WTC11 (cell line): ENCODE data around the gene UGT2B7. TPM values are rescaled to one million over a fixed set of nuclear protein-coding genes. Genes with fewer than 3 reads are reported as not detected.

Experiments
- ATAC-seq: fragments of 200-7000 bp; cut with Tn5 transposase; 2 replicates; pipeline ENCODE4 v1.10.0; 2021; ENCODE audit warnings: mild to moderate bottlenecking, moderate library complexity
- CTCF ChIA-PET: fragments of 300-600 bp; sonication (Branson Sonifier 250); formaldehyde crosslinking; loops from one replicate; lab custom pipeline; 2021; ENCODE audit warnings: antibody characterized with exemption; lab: Charles Lee
- POLR2A ChIA-PET: fragments of 350-600 bp; sonication (Branson Sonifier 250); formaldehyde crosslinking; loops from one replicate; lab custom pipeline; 2021; ENCODE audit warnings: antibody characterized with exemption; lab: Charles Lee
- DNase-seq: peaks from one replicate; pipeline ENCODE4 v3.0.0; 2021; ENCODE audit warnings: low spot score
- H3K27ac Mint-ChIP-seq: 2 replicates; pipeline ENCODE4 v1.8.0; 2021; ENCODE audit warnings: mixed read lengths
- H3K27me3 Mint-ChIP-seq: 2 replicates; pipeline ENCODE4 v1.8.0; 2021; ENCODE audit warnings: low read depth, mild to moderate bottlenecking, moderate library complexity, mixed read lengths
- H3K36me3 Mint-ChIP-seq: 2 replicates; pipeline ENCODE4 v1.8.0; 2021; ENCODE audit warnings: mixed read lengths
- H3K4me1 Mint-ChIP-seq: 2 replicates; pipeline ENCODE4 v1.8.0; 2022; ENCODE audit warnings: mixed read lengths
- H3K4me3 Mint-ChIP-seq: 2 replicates; pipeline ENCODE4 v1.8.0; 2021; ENCODE audit warnings: mild to moderate bottlenecking, moderate library complexity, mixed read lengths
- H3K9me3 Mint-ChIP-seq: 2 replicates; pipeline ENCODE4 v1.8.0; 2021; ENCODE audit warnings: mixed read lengths
- EMX1 ChIP-seq: fragments of 250-450 bp; sonication (Bioruptor Pico); IDR thresholded peaks from 2 replicates; pipeline ENCODE4 v1.8.0; 2021; ENCODE audit warnings: mild to moderate bottlenecking
- FOXJ3 ChIP-seq: sonication (generic); formaldehyde crosslinking; IDR thresholded peaks from 2 replicates; pipeline ENCODE4 v1.9.0; 2021; ENCODE audit warnings: missing genetic modification reagents, mild to moderate bottlenecking, borderline replicate concordance
- FOXP1 ChIP-seq: sonication (generic); formaldehyde crosslinking; IDR thresholded peaks from 2 replicates; pipeline ENCODE4 v1.8.0; 2022; ENCODE audit warnings: missing genetic modification reagents, mild to moderate bottlenecking, moderate library complexity, borderline replicate concordance
- JUN ChIP-seq: sonication (generic); formaldehyde crosslinking; IDR thresholded peaks from 2 replicates; pipeline ENCODE4 v1.8.0; 2023; ENCODE audit warnings: mild to moderate bottlenecking, missing genetic modification reagents
- MYBL2 ChIP-seq: sonication (generic); formaldehyde crosslinking; IDR thresholded peaks from 2 replicates; pipeline ENCODE4 v1.8.1; 2023; ENCODE audit warnings: mild to moderate bottlenecking, moderate library complexity, missing genetic modification reagents
- NFE2L1 ChIP-seq: sonication (generic); formaldehyde crosslinking; IDR thresholded peaks from 2 replicates; pipeline ENCODE4 v1.8.1; 2023; ENCODE audit warnings: missing genetic modification reagents
- NFYB ChIP-seq: sonication (generic); formaldehyde crosslinking; conservative IDR thresholded peaks from 2 replicates; pipeline ENCODE4 v1.8.0; 2022; ENCODE audit warnings: low read depth, missing genetic modification reagents
- OVOL2 ChIP-seq: fragments of 250-450 bp; sonication (Bioruptor Pico); IDR thresholded peaks from 2 replicates; pipeline ENCODE4 v1.9.0; 2021; ENCODE audit warnings: mild to moderate bottlenecking, borderline replicate concordance
- RELA ChIP-seq: sonication (generic); formaldehyde crosslinking; IDR thresholded peaks from 2 replicates; pipeline ENCODE4 v1.8.1; 2022; ENCODE audit warnings: missing genetic modification reagents, mild to moderate bottlenecking, borderline replicate concordance
- SP1 ChIP-seq: sonication (generic); formaldehyde crosslinking; conservative IDR thresholded peaks from 2 replicates; pipeline ENCODE4 v1.8.1; 2022; ENCODE audit warnings: missing genetic modification reagents
- TP53 ChIP-seq: sonication (generic); formaldehyde crosslinking; IDR thresholded peaks from 2 replicates; pipeline ENCODE4 v1.8.1; 2023; ENCODE audit warnings: mild to moderate bottlenecking, missing genetic modification reagents
- ZNF396 ChIP-seq: fragments of 250-450 bp; sonication (Bioruptor Pico); IDR thresholded peaks from 2 replicates; pipeline ENCODE4 v1.8.0; 2021; ENCODE audit warnings: mild to moderate bottlenecking, moderate library complexity, borderline replicate concordance
- total RNA-seq: library from RNA; stranded (reverse); gene quantifications from 3 replicates; pipeline ENCODE4 v1.2.3, GENCODE V29; 2021
- TF ChIP-seq, protein P1 (sequence below): fragments of 250-450 bp; sonication (Bioruptor Pico); IDR thresholded peaks from 2 replicates; pipeline ENCODE4 v1.9.0; 2021; ENCODE audit warnings: moderate library complexity, mild to moderate bottlenecking, inconsistent platforms, borderline replicate concordance
- TF ChIP-seq, protein P2 (sequence below): sonication (generic); formaldehyde crosslinking; IDR thresholded peaks from 2 replicates; pipeline ENCODE4 v1.8.1; 2022; ENCODE audit warnings: mild to moderate bottlenecking, moderate library complexity, missing genetic modification reagents
- TF ChIP-seq, protein P3 (sequence below): fragments of 250-450 bp; sonication (Bioruptor Pico); IDR thresholded peaks from 2 replicates; pipeline ENCODE4 v1.9.0; 2021; ENCODE audit warnings: mild to moderate bottlenecking
- TF ChIP-seq, protein P4 (sequence below): sonication (generic); formaldehyde crosslinking; IDR thresholded peaks from 2 replicates; pipeline ENCODE4 v1.8.0; 2022; ENCODE audit warnings: mild to moderate bottlenecking, missing genetic modification reagents
- TF ChIP-seq, protein P5 (sequence below): sonication (generic); formaldehyde crosslinking; conservative IDR thresholded peaks from 2 replicates; pipeline ENCODE4 v1.8.1; 2023; ENCODE audit warnings: mild to moderate bottlenecking, low read depth, missing genetic modification reagents, moderate library complexity
- TF ChIP-seq, protein P6 (sequence below): sonication (generic); formaldehyde crosslinking; IDR thresholded peaks from 2 replicates; pipeline ENCODE4 v1.8.0; 2023; ENCODE audit warnings: mild to moderate bottlenecking, missing genetic modification reagents
- TF ChIP-seq, protein P7 (sequence below): sonication (generic); formaldehyde crosslinking; IDR thresholded peaks from 2 replicates; pipeline ENCODE4 v1.8.1; 2023; ENCODE audit warnings: mild to moderate bottlenecking, missing genetic modification reagents, moderate library complexity

The UGT2B7 gene
- total RNA-seq, 1 experiment from 2014 or later: not detected

DNA sequence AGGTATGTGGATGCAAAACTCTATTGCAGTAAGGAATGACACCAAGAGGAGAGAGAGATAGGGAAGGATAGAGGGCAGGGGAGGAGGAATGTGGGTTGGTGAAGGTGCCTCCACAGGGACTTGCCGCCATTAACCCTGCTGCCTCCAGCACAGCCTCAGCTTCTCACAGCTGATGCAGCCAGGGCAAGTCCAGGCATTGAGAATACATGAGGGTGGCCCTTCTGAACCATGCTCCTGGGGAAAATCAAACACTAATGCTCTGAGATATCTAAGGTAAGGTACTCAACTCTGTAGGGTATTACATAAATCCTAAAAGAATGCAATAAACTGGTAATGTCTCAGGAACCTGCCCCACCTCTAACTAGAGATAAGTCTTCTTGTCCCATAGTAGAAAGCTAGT lies 28.7 kb downstream of the UGT2B7 start:
- ChIA-PET POLR2A (no interaction called here), CTCF (no interaction called here)
- DNase-seq (no peak), ATAC-seq (no peak)
- H3K4me3 Mint-ChIP-seq: no peak overlapping the region
- H3K4me1 Mint-ChIP-seq: no peaks in the 10 kb centered on the region
- no peak overlapping the region for H3K27ac Mint-ChIP-seq
- H3K9me3 Mint-ChIP-seq: peaks cover 10% of the 10 kb centered on the region
- no peak for TF ChIP-seq OVOL2
- TF ChIP-seq, protein P1, sequence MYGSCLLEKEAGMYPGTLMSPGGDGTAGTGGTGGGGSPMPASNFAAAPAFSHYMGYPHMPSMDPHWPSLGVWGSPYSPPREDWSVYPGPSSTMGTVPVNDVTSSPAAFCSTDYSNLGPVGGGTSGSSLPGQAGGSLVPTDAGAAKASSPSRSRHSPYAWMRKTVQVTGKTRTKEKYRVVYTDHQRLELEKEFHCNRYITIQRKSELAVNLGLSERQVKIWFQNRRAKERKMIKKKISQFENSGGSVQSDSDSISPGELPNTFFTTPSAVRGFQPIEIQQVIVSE (CRISPR knock-in tag): no peak
- TF ChIP-seq, protein P2, sequence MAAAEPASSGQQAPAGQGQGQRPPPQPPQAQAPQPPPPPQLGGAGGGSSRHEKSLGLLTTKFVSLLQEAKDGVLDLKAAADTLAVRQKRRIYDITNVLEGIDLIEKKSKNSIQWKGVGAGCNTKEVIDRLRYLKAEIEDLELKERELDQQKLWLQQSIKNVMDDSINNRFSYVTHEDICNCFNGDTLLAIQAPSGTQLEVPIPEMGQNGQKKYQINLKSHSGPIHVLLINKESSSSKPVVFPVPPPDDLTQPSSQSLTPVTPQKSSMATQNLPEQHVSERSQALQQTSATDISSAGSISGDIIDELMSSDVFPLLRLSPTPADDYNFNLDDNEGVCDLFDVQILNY (CRISPR knock-in tag): no peak
- no peak for TF ChIP-seq FOXP1 (CRISPR knock-in tag)
- no peak for TF ChIP-seq RELA (CRISPR knock-in tag)
- H3K27me3 Mint-ChIP-seq: no peaks in the 10 kb centered on the region
- H3K36me3 Mint-ChIP-seq: no peaks in the 10 kb centered on the region

DNA sequence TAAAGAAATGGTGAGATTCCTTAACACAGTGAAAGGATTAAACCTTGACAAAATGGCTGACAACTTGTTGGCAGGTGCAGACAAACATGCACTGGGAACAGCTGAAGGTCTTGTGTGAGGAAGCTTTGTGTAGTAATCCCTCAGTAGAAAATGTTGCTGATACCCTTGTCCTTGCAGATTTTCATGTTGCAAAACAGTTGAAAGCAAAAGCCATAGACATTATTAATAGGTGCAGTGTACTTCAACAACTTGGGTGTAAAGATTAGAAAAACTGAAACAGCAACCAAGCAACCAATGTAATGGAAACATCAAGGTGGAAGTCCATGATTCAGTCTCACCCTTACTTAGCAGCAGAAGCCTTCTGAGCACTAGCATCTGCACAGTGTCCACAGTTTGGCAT lies 29.8 kb downstream of the UGT2B7 start:
- no peaks in the 10 kb centered on the region for H3K27me3 Mint-ChIP-seq
- no peak for ATAC-seq
- no peak overlapping the region for H3K27ac Mint-ChIP-seq
- no peaks in the 10 kb centered on the region for H3K36me3 Mint-ChIP-seq
- CTCF ChIA-PET: no interaction called here
- H3K4me3 Mint-ChIP-seq: no peak overlapping the region
- DNase-seq: no peak
- no peaks in the 10 kb centered on the region for H3K4me1 Mint-ChIP-seq
- no peak for TF ChIP-seq ZNF396 (CRISPR knock-in tag)
- no peak for TF ChIP-seq NFE2L1 (CRISPR knock-in tag)
- TF ChIP-seq OVOL2: no peak
- TF ChIP-seq FOXJ3: no peak
- TF ChIP-seq, protein P3, sequence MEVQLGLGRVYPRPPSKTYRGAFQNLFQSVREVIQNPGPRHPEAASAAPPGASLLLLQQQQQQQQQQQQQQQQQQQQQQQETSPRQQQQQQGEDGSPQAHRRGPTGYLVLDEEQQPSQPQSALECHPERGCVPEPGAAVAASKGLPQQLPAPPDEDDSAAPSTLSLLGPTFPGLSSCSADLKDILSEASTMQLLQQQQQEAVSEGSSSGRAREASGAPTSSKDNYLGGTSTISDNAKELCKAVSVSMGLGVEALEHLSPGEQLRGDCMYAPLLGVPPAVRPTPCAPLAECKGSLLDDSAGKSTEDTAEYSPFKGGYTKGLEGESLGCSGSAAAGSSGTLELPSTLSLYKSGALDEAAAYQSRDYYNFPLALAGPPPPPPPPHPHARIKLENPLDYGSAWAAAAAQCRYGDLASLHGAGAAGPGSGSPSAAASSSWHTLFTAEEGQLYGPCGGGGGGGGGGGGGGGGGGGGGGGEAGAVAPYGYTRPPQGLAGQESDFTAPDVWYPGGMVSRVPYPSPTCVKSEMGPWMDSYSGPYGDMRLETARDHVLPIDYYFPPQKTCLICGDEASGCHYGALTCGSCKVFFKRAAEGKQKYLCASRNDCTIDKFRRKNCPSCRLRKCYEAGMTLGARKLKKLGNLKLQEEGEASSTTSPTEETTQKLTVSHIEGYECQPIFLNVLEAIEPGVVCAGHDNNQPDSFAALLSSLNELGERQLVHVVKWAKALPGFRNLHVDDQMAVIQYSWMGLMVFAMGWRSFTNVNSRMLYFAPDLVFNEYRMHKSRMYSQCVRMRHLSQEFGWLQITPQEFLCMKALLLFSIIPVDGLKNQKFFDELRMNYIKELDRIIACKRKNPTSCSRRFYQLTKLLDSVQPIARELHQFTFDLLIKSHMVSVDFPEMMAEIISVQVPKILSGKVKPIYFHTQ (CRISPR knock-in tag): no peak
- TF ChIP-seq, protein P4, sequence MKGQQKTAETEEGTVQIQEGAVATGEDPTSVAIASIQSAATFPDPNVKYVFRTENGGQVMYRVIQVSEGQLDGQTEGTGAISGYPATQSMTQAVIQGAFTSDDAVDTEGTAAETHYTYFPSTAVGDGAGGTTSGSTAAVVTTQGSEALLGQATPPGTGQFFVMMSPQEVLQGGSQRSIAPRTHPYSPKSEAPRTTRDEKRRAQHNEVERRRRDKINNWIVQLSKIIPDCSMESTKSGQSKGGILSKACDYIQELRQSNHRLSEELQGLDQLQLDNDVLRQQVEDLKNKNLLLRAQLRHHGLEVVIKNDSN (CRISPR knock-in tag): no peak
- TF ChIP-seq NFYB (CRISPR knock-in tag): no peak
- TF ChIP-seq, protein P5, sequence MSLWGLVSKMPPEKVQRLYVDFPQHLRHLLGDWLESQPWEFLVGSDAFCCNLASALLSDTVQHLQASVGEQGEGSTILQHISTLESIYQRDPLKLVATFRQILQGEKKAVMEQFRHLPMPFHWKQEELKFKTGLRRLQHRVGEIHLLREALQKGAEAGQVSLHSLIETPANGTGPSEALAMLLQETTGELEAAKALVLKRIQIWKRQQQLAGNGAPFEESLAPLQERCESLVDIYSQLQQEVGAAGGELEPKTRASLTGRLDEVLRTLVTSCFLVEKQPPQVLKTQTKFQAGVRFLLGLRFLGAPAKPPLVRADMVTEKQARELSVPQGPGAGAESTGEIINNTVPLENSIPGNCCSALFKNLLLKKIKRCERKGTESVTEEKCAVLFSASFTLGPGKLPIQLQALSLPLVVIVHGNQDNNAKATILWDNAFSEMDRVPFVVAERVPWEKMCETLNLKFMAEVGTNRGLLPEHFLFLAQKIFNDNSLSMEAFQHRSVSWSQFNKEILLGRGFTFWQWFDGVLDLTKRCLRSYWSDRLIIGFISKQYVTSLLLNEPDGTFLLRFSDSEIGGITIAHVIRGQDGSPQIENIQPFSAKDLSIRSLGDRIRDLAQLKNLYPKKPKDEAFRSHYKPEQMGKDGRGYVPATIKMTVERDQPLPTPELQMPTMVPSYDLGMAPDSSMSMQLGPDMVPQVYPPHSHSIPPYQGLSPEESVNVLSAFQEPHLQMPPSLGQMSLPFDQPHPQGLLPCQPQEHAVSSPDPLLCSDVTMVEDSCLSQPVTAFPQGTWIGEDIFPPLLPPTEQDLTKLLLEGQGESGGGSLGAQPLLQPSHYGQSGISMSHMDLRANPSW (CRISPR knock-in tag): no peak
- no peak for TF ChIP-seq JUN (CRISPR knock-in tag)
- TF ChIP-seq, all 79 proteins: peak for 0
- POLR2A ChIA-PET: no interaction called here
- peaks cover 10% of the 10 kb centered on the region for H3K9me3 Mint-ChIP-seq

DNA sequence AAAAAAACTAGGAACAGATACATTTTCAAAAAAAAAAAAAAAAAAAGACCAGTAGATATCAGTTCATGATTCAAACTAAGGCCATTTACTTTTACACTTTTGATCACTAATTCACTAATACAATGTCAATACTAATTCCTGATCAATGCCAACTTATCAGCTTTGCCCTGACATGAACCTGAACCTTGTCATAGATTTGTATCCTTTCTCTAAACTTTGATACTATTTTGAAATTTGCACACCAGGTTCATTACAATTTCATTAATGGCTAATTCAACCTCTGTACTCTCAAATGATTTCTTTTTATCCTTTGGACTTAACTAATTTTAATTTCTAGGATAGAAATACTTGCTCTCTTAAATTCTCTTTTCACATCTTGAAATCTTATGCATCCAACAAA lies 37.7 kb downstream of the UGT2B7 start:
- no peaks in the 10 kb centered on the region for H3K27me3 Mint-ChIP-seq
- CTCF ChIA-PET: no interaction called here
- TF ChIP-seq, protein P6, sequence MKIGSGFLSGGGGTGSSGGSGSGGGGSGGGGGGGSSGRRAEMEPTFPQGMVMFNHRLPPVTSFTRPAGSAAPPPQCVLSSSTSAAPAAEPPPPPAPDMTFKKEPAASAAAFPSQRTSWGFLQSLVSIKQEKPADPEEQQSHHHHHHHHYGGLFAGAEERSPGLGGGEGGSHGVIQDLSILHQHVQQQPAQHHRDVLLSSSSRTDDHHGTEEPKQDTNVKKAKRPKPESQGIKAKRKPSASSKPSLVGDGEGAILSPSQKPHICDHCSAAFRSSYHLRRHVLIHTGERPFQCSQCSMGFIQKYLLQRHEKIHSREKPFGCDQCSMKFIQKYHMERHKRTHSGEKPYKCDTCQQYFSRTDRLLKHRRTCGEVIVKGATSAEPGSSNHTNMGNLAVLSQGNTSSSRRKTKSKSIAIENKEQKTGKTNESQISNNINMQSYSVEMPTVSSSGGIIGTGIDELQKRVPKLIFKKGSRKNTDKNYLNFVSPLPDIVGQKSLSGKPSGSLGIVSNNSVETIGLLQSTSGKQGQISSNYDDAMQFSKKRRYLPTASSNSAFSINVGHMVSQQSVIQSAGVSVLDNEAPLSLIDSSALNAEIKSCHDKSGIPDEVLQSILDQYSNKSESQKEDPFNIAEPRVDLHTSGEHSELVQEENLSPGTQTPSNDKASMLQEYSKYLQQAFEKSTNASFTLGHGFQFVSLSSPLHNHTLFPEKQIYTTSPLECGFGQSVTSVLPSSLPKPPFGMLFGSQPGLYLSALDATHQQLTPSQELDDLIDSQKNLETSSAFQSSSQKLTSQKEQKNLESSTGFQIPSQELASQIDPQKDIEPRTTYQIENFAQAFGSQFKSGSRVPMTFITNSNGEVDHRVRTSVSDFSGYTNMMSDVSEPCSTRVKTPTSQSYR: no peak
- TF ChIP-seq TP53 (CRISPR knock-in tag) (no peak), MYBL2 (CRISPR knock-in tag) (no peak), SP1 (CRISPR knock-in tag) (no peak), EMX1 (CRISPR knock-in tag) (no peak)
- TF ChIP-seq, protein P4 (CRISPR knock-in tag): no peak
- TF ChIP-seq, protein P7, sequence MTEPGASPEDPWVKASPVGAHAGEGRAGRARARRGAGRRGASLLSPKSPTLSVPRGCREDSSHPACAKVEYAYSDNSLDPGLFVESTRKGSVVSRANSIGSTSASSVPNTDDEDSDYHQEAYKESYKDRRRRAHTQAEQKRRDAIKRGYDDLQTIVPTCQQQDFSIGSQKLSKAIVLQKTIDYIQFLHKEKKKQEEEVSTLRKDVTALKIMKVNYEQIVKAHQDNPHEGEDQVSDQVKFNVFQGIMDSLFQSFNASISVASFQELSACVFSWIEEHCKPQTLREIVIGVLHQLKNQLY: no peak

More for the DNA sequence above, 37.7 kb downstream of the UGT2B7 start:
- POLR2A ChIA-PET: no interaction called here
- Mint-ChIP-seq H3K27ac (no peak overlapping the region), H3K4me1 (peaks cover 4% of the 10 kb centered on the region; the same call in 1 of the 2 replicates), H3K4me3 (no peak overlapping the region), H3K9me3 (peaks cover 3% of the 10 kb centered on the region; the same call in 1 of the 2 replicates), H3K36me3 (no peaks in the 10 kb centered on the region)
- DNase-seq (no peak), ATAC-seq (no peak)
